22Rv1 (cell line): ENCODE measurements around the gene KLK11.

Source experiments
- CTCF ChIP-seq: fragments of 450-650 bp; IDR thresholded peaks from 2 replicates; pipeline ENCODE4 v1.5.1; 2017; ENCODE audit warnings: mild to moderate bottlenecking
- ZFX ChIP-seq: fragments of 450-650 bp; IDR thresholded peaks from 2 replicates; pipeline ENCODE4 v1.6.1; 2017; ENCODE audit warnings: antibody characterized with exemption, borderline replicate concordance

GRCh38 chr19:50975766-50976165 lies 50.6 kb downstream of the KLK11 start:
- TF ChIP-seq CTCF, result no peak
- no peak for TF ChIP-seq ZFX
